Superior temporal gyrus (tissue), 1 donor: Measurements from ENCODE around the gene REV3L.
"Not testable (repeated sequence)": the region's sequence is repeated elsewhere in the genome, so short reads cannot be mapped to it uniquely, and the experiment has no call there.

ENCODE experiments used
- DNase-seq: peaks from one replicate; pipeline ENCODE4 v3.0.0-alpha.2; 2016; ENCODE audit errors: extremely low spot score

REV3L gene

DNA sequence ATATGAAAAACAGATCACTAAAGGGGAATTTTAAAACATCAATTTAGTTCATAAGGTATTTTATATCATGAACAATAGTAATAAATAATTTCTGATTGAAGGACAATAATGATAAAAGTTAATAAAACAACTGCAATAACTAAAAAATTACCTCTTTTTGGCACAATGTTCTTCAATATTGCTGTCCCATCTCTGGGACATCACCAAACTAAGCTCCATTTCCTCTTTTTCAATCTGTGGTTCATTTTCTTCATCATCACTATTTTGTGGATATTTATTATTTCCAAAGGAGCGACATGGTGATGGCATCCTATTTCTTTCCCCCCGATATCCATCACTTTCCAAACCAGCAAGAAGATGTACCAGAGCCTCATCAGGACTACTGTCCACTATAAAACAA, 103.2 kb downstream of the REV3L start:
- DNase-seq, result no peak

DNA sequence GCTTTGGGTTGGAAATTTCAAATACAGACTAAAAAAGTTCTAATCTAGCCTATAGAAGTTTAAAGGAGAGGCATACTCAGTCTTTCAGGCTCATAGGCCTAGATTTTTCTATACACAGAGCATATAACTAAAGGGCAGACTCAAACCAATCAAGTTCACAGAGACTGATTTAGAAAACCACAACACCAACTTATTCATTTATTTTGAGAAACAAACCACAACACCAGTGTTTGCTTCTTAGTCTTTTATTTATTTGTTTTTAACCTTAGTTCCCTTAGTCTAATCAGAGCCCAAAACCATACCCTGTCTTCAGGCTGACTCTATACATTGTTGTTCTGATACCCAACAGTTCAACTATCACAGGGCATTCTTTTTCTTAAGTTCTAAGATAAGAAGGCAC, 103.7 kb downstream of the REV3L start:
- DNase-seq, result no peak

DNA sequence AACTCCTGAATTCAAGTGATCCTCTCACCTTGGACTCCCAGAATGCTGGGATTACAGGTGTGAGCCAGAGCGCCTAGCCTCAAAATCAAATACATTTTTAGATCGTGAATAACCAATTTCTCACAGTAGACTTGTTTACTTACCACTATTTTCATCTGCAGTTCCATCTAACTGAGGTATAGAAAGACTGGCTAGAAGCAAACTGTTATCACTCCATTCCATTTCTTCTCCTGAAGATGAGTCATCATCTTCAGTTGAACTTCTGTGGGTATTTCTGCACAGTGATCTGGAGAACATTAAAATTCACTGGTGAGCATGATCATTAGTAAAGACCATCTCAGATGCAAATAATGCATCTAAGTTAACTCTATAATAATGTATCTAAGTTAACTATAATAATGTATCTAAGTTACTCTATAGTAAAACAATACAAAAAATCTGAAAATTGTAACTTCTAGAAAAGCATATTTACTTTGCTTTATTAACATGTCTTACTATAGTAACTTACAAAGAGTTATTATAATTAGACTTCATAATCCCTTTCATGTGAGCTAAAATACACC, 105.4 kb downstream of the REV3L start:
- DNase-seq, result no peak

DNA sequence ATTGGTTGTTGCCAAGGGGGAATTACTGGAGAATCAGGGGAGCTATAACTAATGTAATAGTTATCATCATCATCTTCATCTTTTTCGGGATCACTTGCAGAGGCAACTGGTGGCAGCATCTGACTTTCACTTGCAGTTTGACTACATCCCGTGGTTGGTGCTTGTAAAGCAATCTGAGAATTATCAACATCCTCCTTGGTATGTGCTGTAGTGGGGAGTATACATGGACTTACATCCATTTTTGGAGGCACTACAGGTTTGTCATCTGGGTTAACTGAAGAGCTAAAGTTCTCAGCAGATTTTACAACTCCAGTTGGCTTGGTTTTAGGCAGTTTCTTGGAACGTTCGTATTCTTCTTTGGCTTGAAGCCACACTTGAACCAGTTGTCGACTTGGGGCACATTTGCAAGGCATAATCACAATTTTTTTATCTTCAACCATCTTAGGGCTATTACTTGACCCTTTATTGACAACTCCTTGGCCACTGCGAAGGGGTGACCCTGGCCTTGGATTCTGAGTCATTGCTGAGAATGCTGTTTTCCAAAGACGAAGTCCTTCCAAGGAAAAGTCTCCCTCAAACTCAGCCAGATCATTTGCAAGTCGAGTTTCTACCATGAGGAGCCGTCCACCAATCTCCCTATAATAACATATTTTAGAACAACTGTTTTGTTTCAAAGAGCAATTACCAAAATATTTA, 115.5 kb downstream of the REV3L start:
- no peak for DNase-seq

- DNase-seq, result peak; percentile 83
These were observed 121.4 kb downstream of the REV3L start for GRCh38 chr6:111361648-111362047.

GRCh38 chr6:111358454-111358853, 124.6 kb downstream of the REV3L start:
- DNase-seq, result no peak

DNA sequence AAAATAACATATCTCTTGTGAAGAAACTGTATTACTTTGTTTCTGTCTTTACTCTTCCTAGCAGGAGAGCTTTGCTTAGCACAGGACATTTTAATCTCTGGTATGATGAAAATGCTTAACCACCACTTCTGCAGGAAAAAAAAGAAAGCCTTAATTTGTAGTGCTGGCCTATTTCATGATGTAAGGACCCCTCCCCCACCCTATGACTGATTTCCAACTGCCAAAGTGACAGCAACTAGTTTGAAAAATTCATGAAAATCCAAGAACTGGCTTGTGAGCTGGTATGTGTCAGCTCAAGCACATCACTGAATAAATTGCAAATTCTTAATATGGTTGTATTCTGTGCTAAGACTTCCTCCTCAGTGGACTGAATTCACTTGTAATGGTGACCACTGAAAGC, 125.3 kb downstream of the REV3L start:
- DNase-seq, result no peak

DNA sequence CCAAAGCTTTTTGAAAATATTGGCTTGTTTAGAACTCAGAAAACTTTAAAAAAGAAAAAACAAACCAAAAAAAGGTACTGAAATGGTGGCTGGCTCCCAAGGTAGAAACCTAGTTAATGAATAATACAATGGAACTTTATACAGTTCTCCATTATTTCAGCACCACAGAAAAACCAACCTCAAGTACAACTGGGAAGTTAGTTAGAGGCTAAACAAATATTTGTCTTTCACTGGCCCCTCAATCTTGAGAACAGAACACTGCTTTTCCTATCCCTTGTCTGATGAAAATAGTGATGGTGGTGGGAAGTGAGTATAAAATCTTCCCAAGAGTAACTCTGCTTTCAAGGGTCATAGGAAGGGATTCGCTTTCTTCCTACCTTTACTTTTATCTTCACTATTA, 126.5 kb downstream of the REV3L start:
- DNase-seq, result no peak

DNA sequence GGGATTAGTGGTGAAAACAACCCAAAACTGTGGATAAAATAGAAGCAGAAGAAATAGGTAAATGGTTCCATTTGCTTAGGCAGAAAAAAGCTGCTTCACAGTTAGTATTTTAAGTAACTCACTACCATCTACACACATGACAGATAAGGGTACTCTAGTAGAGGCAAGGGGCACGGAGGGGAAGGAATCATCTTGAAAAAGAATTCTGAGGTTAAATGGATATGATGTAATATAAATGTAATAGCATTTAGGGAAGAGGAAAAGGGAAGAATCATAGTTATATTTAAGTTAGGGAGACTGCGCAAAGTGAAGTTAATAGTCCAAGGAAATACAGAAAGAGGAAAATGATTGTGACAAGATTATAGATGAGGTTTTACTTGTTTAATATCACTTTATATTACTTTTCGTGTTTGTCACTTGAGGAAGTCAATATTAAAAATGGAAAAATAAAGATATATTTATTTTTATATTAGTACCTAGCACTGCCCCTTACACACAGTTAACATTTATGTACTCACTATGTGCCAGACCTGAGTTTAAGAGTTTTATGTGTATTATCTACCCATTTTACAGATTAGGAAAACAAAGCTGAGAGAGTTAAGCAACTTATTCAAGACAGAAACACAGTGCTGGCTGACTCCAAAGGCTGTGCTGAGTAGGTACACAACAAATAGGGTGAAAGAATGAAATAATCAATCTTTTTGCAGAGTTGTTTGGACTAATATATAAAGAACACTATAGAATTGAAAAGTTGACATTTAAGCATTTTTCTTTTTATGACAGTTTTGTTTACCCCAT, 128.1 kb downstream of the REV3L start:
- DNase-seq, result no peak

- no peak for DNase-seq
These were observed 129.0 kb downstream of the REV3L start for GRCh38 chr6:111353912-111354462.

DNA sequence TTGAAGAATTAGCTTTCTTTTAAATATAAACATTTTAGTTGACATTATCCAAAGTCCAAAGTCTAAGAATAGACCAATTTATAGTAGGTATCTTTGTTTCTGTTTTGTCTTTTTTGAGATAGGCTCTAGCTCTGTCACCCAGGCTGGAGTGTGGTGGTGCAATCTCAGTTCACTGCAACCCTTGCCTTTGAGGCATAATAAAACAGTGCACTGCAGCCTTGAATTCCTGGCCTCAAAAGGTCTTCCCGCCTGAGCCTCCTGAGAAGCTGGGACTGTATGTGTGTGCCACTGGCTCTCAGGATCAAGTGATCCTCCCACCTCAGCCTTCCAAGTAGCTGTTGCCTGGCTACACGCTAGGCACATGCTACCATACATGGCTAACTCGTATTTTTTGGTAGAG, 135.4 kb downstream of the REV3L start:
- no peak for DNase-seq

GRCh38 chr6:111342913-111343312, 140.1 kb downstream of the REV3L start:
- DNase-seq, result no peak

DNA sequence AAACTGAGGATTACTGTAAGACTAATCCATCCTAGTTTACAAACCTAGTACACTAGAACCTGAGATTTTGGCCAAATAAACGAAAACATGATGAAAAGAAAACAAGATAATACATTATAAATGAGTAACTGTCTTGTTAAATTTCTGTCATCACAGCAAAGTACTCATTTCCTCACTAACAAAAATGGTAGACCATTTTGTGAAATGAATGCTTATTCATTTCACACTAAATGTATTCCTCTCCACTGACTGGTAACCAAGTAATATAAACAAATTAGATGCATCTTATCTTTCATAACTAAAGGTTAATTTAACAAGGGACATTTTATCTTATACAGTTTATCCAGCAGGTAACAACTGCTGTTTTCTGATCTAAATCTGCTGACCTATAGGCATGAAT, 143.7 kb downstream of the REV3L start:
- no peak for DNase-seq

DNA sequence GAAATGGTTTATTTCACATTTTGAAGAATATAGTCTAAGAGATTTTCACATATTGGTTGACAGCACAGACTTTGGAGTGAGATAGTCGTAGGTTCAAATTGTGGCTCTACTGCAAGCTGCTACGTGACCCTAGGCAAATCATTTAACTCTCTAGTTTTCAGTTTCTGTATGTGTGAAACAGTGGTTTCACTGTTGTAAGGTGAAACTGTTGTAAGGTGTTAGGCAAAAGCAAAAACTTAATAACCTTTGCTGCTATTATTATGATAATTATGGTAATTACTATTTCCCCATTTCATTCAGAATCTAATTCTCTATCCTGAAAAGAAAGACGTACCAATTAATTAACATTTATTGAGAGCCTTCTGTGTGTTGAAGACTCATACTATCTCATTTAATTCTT, 144.2 kb downstream of the REV3L start:
- DNase-seq, result no peak

GRCh38 chr6:111337829-111338236, 145.2 kb downstream of the REV3L start:
- DNase-seq, result no peak

GRCh38 chr6:111329882-111330633, 153.0 kb downstream of the REV3L start:
- no peak for DNase-seq

DNA sequence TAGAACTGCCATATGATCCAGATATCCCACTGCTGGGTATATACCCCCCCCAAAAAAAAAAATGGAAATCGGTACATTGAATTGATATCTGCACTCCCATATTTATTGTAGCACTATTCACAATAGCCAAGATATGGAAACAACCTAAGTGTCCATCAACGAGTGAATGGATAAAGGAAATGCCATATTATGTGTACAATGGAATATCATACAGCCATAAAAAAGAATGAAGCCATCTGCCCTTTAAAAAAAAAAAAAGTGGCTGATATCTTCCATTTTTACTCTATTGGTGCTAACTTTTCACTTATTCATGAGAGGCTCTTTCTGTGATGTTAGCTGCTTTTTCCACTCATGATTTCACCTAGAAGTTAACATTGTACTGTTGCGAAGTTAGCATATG, 156.5 kb downstream of the REV3L start:
- no peak for DNase-seq

GRCh38 chr6:111322145-111322544, 160.9 kb downstream of the REV3L start:
- DNase-seq, result no peak

DNA sequence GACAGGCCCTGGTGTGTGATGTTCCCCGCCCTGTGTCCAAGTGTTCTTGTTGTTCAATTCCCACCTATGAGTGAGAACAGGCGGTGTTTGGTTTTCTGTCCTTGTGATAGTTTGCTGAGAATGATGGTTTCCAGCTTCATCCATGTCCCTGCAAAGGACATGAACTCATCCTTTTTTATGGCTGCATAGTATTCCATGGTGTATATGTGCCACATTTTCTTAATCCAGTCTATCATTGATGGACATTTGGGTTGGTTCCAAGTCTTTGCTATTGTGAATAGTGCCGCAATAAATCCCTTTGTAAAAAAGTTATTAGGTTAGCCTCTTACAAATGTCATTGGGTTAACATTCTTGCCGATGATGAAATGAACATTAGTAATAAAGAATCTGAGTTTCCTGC, 175.1 kb downstream of the REV3L start:
- not testable (repeated sequence) for DNase-seq

DNA sequence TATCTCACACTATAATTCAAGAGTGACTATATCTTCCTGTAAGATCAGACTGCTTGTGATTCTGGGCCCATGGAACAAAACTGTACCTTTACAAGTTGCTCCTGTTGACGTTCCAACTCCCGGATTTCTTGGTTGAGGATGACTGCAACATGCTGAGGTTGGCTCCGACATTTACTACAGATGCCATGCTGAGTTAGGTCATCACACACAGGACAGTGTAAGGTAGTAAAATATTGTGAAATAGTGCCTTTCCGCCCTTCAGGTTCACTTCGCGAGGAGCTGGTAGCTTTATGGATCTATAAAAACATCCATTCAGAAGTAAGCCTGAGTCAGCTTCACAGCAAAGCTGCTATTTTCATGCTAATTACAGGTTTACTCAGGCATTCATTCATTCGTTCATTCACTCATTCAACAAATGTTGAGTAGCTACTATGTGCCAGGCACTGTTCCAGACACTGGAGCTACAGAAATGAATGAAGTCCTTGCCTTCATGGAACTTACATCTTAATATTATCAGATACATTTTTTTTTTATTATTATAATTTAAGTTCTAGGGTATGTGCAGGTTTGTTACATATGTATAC, 175.7 kb downstream of the REV3L start:
- DNase-seq, result no peak

DNA sequence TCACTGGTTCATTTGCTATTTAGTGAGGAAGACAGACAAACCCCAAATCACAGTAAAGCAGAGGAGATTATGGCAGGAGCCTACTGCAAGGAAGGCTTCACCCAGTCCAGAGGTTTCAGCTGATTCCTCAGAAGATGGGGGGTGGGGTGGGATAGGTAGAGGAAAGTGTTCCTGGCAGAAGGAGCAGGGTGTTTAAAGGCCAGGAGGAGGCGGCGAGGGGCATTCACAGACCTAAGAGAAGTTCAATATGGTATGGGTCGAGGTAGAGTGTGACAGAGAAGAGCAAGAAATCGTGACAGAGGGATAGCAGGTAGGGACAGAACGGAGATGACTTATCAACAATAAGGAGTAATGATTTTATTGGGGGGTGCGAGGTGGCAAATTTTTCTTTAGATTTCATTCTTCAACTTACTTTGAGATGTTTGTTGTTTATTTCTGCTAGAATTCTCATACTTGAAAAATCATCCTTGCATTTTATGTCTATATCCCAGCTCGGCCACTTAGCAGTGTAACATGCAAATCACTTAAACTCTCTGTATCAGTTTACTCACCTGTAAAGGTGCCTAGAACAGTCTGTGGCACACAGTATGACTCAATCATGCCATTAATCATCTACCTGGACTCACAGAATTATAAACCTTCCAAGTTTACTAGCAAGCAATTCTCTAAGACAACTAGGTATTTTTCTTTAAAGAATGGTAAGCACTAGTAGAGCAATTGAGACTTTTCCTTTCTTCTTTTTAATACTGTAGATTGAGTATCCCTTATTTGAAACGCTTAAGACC, 176.7 kb downstream of the REV3L start:
- no peak for DNase-seq
